HG03442 (cell line): Measurements from ENCODE around the gene TNFRSF9.
"Not testable (repeated sequence)": the region's sequence is repeated elsewhere in the genome, so short reads cannot be mapped to it uniquely, and the experiment has no call there.

Experiments
- ATAC-seq: cut with Tn5 transposase; IDR thresholded peaks from one replicate; pipeline ENCODE4 v1.9.1; 2021; ENCODE audit warnings: mild to moderate bottlenecking, moderate library complexity; ENCODE audit not compliant: unreplicated experiment

The TNFRSF9 gene

DNA sequence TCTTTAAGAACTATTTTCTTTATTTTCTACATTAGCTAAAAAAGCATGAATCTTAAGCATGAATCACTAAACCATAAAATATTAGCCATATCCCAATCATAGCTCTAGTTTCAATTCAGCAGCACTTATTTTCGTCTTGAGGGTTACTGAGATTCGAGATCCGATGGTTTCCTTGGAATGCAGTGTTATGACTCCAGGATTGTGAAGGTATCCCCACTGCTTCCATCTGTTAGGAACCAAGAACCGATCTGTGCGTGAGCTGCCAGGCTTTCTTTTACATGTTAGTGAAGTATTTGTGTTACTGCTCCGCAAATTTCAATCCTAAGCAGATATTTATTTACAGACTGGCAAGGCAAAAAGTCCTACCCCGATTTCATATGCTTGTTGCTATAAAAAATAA is 18.8 kb downstream of the TNFRSF9 start:
- ATAC-seq: no peak

DNA sequence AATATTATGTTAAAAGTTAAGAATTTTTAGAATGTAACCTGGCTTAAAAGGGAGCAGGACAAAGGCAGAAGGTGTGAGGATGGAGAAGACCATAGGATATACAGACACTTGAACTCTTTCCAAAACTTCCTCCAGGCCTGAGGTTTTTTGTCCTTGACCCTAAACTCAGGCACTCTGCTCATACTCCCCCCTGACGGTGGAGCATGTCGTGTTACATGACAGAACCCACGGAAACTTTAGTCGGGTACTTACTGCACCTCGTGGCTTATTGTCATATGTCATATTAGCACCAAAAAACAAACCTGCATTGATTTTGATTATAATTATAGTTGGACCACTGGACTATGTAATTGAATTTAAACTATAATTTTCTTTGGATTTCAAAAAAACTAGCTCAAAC is 20.8 kb downstream of the TNFRSF9 start:
- no peak for ATAC-seq

DNA sequence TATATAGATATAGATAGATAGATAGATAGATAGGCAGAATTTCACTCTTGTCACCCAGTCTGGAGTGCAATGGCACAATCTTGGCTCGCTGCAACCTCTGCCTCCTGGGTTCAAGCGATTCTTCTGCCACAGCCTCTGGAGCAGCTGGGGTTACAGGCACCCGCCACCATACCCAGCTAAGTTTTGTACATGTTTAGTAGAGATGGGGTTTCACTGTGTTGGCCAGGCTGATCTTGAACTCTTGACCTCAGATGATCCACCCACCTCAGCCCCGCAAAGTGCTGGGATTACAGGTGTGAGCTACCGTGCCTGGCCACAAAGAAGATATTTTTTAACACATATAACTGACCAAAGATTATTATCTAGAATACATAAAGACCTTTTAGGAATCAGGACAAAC is 22.7 kb downstream of the TNFRSF9 start:
- ATAC-seq: not testable (repeated sequence)

DNA sequence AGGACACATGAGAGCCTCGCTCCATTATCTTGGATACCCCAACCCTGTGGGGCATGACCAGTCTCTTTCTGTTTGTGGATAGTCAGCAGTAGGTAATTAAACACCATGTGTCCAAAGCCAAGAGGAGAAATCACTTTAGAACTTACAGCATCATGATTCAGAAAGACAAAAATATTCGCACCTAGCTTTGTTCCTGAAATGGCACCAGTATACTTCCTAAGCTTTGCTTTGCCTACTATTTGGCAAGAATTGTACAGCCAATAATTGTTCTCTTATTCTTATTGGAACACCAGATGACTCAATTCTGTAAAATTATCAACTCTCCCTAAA is 24.2 kb downstream of the TNFRSF9 start:
- no peak for ATAC-seq

DNA sequence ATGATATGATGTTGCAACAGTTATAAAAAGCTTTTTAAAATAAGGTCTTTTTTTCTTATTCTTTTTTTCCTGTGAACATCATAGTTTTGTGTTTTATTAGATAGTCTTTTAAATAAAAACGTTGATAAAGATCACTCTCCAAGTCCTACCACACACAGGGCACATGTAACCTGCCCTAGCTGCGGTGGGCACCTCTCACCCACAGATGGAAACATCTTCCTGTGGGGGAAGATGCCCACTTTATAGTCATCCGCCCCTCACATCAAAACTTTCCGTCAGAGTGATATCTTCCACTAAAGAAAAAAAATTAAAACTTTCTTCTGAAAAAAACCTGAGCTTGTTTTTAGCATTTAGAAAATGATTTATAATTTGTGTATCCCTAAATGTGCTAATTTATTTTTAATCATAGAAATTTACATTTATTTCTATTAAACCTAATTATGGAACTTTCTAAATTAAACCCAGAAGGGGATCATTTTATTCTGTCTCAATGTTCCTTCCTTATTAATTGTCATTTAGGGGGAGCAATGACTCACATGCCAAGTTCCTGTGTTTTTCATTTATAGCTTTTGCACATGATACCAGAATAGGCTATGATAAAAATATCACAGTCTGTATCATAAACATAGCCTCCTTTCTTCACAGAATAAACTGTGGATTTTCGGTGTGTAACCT is 24.7 kb downstream of the TNFRSF9 start:
- no peak for ATAC-seq

DNA sequence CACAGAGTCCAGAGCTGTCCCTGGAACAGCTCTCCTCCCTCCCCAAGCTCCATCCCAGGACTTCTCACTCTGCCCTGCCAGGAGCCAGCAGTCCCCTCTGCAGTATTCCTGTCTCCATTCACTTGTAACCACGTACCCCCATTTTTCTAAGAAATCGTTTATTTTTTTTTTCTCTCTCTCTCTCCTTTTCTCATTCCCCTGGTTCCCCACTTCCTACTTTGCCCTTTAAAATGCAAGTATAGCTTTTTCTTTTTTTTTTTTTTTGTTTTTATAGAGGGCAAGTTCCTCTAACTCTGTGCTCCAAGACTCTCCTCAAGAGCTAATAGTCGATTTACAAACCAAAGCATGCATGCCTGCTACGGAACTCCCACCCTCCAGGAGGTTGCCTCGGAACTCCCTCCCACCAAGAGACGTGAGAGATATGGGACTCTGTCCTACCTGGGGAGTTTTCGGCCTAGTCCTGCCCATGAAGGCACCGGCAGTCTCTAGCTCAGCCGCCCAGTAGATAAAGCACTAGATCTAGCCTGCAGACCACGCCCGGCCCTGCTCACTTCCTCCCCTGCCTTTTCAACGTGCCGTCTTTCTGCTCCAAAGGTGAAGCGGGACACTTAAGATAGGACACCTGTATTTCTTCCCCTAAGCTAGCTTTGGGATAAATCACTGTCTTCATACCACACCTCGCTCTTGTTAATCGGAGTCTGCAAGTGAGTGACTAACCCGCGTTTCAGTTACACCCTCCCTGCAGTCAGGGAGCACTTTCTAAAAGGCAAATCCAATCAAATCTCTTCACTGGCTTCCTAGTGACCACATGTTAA is 27.7 kb downstream of the TNFRSF9 start:
- ATAC-seq: no peak

DNA sequence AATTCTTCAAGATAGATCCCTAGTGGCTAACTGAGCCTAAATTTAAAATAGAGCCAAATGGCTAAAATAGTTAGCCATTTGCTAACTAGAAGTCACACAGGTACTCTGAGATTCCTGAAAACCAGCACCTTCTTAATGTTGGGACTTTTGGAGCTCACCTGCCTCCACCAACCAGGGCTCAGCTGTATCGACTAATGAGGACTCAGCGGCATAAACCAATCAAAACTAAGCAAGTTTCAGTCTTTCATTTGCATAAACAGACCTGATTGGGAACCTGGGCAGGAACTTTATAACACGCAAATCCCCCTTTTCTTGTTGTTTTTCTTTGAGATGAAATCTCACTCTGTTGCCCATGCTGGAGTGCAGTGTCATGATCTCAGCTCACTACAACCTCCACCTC is 28.5 kb downstream of the TNFRSF9 start:
- ATAC-seq: no peak

DNA sequence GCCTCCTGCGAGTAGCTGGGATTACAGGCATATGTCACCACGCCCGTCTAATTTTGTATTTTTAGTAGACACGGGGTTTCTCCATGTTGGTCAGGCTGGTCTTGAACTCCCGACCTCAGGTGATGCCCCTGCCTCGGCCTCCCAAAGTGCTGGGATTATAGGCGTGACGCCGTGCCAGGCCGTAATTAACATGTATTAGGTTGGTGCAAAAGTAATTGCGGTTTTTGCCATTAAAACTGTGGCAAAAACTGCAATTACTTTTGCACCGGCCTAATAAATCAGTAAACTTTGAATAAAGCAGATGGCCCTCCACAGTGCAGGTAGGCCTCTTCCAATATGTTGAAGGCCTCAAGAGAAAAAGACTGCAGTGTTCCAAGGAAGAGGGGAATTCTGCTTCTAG is 35.4 kb downstream of the TNFRSF9 start:
- ATAC-seq: no peak

DNA sequence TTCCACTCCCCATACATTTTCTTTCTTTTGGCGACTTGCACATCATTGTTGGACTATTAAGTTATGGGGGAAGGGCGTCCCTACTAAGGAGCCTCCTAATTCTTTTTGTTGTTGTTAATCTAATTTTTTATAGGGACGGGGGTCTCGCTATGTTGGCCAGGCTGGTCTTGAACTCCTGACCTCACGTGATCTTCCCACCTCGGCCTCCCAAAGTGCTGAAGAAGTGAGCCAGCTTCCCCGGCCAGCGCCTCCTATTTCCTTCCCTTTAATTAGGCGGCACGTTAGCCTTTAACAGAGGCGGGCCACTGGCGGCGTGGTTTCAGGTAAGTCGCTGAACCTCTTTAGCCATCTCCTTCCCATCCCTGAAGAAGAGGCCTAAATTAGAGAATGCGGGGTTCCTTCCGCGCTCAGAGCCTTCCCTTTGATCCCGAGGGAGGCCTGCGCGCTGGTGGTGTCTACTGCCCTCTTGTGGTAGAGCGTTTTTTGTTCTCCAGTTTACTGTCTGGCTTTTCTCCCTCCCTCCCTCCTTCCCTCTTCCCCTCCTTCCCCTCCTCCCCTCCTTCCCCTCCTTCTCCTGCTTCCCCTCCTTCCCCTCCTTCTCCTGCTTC is 38.1 kb downstream of the TNFRSF9 start:
- no peak for ATAC-seq

DNA sequence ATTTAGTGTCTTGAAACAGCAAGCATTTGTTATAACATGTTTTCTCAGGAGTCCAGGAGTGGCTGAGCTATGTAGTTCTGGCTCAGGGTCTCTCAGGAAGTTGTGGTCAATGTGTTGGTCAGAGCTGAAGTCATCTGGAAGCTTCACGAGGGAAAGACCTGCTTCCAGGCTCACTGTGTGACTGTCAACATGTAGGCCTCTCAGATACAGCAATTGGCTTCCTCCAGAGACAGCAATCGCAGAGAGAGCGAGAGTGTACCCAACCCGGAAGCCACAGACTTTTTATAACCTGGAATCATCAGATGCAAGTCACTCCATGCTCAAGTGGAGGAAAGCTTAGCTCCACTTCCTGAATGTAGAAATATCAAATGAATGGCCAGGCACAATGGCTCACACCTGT is 40.9 kb downstream of the TNFRSF9 start:
- ATAC-seq: no peak

DNA sequence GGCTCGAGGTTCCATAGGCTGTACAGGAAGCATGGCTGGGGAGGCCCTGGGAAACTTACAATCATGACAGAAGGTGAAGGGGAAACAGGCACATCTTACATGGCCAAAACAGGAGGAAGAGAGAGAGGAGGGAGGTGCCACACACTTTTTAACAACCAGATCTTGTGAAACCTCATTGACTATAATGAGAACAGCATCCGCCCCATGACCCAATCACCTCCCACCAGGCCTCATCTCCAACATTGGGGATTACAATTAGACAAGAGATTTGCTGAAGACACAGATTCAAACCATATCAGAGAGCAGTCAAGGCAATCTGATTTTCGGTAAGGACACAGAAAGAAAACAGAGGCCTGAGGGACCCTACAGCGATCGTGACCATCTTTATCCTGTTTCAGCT is 41.7 kb downstream of the TNFRSF9 start:
- ATAC-seq: no peak

DNA sequence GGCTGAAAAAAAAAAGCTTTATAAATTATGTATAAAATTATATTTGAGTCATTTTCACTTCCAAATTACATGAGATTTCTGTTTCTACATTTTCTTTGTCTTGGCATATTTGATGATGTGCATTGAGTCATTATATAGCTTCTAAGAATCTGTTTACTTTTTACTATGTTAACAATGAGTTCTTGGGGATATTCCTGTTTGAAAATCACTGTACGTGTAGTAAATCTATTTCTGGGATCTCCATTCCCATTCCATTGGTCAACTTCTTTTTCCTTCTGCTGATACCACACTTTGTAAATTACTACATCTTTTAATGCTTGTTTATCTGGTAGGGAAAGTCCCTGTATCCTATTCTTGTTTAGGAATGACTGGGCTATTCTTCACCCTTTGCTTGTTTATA is 43.6 kb downstream of the TNFRSF9 start:
- no peak for ATAC-seq

DNA sequence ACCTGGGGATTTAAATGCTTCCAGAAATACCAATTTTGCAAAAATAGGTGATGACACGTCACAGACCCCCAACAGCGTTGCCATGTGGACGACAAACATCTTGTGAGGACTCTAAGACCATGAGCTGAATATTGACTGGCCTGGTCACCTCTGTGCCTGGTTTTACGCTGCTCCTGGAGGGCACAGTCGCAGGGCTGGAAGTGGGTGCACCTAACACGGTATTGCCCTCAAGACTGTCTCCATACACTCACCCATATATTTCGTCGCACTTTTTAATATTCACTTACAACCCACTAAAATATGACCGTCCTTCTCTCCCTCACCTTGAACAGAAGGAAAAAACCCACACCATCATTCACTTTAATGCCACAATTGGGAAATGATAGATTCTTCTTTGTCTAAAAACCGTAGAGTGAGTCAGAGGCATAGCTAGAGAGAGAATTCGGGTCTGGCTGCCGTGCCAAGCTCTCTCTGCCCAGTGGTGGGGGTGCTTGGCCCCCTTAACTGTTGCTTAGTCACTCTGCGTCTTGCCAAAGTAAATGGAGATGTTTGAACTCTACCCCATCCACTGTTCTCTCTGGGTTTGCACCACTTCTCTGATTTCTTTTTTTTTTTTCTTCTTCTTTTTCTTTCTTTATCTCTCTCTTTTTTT is 47.0 kb downstream of the TNFRSF9 start:
- ATAC-seq: no peak

DNA sequence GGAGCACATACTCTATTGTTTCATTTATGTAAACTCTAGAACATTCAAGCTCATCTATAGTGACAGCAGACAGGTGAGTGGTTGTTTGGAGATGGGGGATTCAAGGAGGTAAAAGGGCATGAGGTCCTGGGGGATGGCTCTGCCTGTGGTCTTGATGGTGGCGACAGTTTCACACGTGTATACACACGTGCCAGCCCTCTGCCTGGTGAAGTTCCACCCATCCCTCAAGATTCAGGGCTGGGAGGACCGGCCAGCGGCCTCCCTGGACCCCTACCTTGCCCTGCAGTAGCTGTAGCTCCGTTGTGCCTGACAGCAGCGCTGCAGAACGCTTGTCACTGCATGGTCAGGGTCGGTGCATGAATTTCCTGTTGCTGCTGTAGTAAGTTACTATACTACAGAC is 48.8 kb downstream of the TNFRSF9 start:
- ATAC-seq: no peak

DNA sequence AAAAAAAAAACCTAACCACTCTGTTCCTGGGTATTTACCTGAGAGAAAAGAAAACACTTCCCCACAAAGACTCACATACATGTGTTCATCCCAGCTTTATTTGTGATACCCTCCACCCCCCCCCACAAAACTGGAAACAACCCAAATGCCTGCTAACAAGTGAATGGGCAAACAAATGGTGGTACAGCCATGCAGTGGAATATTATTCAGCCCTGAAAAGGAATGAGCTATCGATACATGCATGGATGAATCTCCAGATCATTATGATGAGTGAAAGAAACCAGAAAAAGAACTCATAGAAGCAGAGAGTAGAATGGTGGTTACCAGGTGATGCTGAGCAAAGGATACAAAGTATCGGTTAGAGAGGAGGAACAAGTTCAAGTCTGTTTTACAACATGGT is 49.8 kb downstream of the TNFRSF9 start:
- ATAC-seq: no peak

DNA sequence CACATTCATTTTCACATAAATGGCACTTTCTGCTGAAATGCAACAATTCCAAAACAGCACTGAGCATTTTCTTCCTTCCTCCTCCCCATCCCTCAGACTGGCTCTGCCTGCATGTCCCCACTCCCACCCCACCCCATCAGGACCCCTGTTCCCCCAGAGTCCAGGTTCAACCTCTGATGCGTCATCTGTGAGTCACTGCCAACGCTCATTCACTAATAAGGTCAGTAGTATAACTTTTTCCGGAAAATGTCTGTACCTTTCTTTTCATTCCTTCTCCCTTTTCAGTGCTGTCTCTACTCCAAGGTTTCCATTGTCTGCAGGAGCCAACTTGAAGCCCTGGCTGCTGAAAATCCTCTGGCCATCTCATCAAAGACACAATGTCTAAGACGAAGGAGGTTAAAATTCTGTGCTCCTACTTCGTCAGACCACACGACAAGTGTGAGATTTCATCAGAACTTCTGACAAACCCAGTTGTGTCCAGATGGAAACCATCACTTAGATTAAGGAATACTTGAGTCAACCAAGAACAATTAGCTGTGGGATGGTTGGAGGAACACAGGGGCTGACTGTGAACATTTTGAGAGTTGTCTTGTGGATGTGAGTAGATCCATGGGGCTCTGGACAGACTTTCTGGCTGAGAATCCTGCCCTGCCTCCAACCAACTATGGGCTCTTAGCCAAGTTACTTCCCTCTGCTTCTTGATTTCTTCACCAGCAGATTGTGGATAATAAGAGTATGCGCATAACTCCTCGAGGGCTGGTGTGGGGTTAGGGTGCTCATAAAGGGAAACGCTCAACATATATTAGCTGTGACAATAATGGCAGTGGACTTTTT is 52.2 kb downstream of the TNFRSF9 start:
- no peak for ATAC-seq

DNA sequence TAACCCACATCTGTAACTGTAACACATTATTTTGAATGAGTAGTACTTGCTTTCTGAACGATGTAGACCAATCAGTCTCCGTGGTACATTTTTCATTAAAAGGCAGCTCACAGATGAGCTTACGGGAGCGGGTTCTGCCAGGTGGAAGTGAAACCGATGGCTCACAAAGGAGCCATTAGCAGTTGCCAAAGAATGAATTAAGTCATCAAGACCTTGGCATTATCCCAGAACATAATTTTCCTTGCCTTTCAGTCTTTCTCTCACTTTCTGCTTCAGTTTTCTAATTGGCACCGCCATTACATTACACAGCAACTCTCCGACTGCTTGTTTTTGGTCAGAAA is 54.3 kb downstream of the TNFRSF9 start:
- ATAC-seq: no peak

DNA sequence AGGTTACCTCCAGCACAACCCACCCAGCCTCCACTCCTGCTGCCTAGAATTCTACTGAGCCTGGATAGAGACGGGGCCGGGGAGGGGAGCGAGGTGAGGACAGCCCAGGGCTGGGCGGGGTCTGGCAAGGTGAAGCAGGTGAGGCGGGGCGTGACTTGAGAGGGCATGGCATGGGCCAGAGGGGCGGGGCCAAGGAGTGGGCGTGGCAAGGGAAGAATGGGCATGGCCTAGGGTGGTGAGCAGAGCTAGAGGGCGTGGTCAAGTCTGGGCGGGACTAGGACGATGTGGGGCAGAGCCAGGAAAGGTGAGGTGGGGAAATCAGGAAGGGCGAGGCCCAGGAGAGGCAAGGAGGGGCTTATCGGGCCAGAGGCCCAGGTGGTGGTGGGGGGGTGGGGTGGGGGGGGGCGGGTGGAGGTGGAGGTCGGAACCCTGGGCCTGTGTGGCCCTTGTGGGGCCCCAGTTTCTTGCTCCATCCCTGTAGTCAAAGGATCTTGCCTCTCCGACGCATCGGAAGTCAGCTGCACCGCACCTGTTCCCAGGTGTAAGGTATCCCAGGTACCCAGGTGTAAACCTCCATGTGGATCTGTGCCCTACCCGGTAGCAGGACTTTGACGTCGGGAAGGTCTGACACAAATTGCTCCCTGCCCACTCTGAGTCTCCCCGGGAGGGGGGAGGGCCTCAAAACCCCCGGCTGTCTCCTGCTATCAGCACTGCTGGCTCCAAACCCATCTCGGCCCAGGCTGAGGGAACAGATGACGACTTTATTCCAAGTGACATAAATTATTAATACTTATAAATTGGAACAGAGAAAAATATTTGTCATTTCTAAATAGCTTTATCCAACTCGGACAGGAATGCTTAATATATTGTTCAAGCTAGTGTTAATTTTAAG is 54.9 kb downstream of the TNFRSF9 start:
- no peak for ATAC-seq

DNA sequence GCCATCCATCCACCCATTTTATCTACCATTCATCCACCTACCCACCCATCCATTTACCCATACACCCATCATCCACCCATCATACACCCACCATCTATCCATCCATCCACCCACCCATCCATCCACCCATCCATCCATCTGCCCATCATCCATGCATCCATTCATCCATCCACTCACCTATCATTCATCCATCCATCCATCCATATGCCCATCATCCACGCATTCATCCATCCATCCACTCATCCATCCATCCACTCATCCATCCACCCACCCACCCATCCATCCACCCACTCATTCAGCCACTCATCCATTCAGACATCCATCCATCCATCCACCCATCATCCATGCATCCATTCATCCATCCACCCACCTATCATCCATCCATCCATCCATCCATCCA is 55.9 kb downstream of the TNFRSF9 start:
- ATAC-seq: no peak

DNA sequence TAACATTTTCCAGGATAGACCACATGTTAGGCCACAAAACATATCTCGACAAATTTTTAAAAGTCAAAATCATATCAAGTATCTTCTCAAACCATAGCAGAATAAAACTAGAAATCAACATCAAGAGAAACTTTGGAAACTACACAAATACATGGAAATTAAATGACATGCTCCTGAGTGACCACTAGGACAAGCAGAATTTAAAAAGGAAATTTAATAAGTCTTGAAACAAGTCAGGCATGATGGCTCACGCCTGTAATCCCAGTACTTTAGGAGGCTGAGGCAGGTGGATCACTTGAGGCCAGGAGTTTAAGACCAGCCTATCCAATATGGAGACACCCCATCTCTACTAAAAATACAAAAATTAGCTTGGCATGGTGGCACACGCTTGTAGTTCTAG is 61.4 kb downstream of the TNFRSF9 start:
- ATAC-seq: no peak
